Activated CD8-positive, alpha-beta memory T cell treated with anti-CD3 and anti-CD28 coated beads for 1 hour (primary cell): ENCODE data around the gene RAB5B.
A peak's percentile ranks its signal among the peaks of the same experiment; 100 is the strongest.

Source experiments
- DNase-seq, 2 donors: peaks; one replicate each; pipeline ENCODE4 v3.0.0-alpha.2; 2020; ENCODE audit warnings: low read depth in 1 of 2; ENCODE audit errors: extremely low read depth in 1 of 2

Gene RAB5B

GRCh38 chr12:55973599-55974307 is at the start of gene RAB5B:
RAB5B (plus strand) TSS chr12:55974078; CDS start chr12:55986961, 12,883 bp downstream.
- peak; percentile 92 to 97 for DNase-seq

DNA sequence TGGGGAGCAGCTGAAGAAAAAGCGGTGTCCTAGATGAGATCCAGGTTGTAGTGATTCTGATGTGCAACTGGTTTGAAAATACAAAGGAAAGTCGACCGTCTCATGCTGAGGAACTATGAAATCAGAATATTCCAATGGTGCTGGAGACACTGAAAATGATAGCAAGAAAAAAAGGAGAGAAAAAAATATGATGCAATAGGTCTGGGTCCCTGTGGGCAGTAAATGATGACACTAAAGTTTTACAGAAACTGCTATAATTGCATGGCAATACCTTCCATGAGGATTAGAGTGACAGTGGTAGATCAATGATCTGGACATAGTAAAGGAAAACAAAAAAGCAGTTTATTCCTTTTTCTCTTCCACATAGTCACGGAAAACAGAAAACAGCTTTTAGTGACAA is 48.5 kb upstream of the RAB5B start:
- DNase-seq, result no peak

DNA sequence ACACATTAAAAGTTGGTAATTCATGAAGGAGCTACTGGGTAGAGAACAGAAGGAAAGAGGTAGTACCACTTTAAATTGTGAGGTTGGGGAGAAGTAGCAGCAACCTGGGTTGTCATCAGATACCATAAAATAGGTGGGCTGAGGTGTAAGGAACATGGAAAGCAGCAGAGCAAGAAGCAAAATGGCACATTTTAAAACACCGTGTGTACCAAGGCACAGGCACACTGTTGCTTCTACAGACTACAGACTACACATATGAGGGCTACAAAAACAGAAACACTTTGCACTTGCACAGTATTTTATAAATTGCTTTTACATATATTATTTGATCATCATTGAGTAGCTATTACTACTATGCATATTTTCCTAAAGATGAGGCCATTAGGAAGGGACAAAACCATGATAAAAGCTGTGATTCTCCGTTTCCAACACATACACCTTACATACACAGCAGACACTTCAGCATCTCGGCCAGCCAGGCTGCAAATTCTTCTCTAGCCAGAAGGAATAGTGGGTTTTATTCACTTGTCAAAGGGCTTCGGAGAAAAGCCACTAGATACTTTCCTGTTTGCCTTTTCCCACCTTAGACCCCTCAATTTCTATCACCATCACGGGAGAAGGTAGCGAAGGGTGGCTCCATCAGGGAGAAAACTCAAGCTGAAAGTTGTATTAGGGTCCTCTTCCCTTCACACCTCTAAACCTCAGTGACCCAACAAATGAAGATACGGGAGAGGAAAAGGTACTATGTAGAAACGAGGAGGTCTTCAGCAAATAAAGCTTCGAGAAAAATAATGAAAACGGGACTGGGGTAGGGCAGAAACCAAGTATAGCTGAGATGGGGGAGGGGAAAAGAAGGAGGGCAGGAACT is 47.8 kb upstream of the RAB5B start:
- DNase-seq, result no peak

DNA sequence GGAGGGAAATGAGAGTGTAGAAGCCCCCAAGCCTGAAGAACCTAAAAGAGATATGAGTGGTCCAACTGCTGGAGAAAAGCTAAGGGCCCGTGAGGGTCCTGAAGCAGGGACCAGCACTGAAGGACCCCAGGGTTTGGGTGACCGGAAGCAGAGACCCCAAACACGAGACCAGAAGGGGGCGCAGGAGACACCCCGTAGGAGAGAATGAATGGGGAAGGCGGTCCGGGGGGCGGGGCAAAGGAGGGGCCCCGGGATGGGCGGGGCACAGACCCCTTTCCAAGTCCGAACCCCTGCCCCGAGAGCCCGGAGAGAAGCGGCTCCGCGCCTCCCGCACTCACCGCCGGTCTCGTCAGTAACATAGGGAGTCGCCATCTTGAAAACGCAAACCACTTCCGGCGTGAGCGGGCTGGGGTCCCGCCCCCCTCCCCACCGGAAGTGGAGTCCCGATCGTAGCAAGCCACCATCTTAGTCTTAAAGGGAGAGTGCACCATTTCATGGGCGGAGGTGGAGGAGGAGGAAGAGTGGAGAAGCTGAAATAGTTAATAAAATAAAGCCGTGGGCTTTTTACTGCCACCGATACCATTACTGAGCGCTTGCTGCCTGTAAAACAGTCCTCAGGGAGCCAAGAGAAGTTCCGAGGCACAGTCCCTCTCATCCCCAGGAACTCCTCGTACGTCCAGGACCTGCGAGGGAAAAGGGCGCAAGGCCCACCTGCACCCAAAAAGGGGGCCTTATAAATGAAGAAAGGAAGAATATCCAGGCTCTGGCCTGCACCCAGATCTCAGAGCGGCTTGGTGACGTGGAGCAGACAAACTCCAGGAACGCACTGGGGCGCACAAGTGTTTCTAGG is 46.9 kb upstream of the RAB5B start:
- DNase-seq, result peak; percentile 66 to 82

GRCh38 chr12:55927588-55928502 is 46.0 kb upstream of the RAB5B start, which contains the start of gene PYM1:
PYM1 (minus strand) TSS chr12:55927894; CDS start chr12:55927761, 133 bp downstream.
- peak in 1 of 2 donors; percentile 33 for DNase-seq

DNA sequence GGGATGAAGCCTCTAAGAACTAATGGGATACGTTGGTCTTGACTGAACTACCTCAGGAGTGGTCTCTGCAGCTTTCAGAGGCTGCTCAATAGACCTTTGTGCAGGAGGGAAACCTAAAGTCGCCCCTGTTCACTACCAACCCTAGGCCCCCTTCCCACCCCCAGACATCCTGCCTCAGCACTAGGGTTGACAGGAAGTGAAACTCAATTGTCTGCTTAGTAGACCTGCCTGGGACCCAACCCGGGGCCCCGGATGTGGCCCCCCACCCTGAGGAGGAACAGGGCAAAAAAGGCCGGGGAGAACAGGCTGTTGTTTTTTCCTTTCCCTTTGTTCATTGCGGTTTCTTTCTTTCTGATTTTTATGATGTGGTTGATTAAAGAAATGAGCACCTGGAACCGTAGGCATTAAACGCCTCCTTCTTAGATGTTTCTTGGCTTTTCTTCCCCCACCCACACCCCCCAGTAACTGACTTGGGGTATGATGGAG is 44.5 kb upstream of the RAB5B start:
- peak; percentile 52 to 64 for DNase-seq

DNA sequence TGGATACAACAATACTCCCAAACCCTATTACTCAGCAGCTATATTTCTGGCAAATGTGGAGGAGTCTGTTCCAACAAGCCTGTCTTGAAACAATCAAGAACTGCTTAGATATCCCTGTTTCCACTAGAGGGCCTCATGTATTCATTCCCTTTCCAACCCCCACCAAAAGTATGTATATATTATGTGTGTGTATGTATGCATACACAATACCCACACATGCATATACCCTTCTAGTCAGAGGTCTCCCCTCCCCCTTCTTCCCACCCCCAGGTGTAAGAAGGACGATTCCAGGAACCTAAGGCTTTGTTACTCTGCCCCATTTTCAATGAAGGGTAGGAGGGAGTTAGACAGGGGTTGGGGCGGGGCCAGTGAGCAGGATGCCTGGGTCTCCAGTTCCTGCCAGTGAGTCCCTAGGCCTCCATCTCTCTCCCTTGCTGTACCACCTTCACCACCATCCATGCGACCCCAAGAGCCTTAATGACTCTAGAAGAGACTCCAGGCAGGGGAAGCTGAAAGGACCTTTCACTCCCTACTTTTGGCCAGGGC is 43.0 kb upstream of the RAB5B start, which contains the start of gene DGKA:
DGKA (plus strand) TSS at position 392 of the 546 bp plus-strand sequence. CDS start 5,342 bp downstream, outside the sequence.
- peak; percentile 33 to 44 for DNase-seq

DNA sequence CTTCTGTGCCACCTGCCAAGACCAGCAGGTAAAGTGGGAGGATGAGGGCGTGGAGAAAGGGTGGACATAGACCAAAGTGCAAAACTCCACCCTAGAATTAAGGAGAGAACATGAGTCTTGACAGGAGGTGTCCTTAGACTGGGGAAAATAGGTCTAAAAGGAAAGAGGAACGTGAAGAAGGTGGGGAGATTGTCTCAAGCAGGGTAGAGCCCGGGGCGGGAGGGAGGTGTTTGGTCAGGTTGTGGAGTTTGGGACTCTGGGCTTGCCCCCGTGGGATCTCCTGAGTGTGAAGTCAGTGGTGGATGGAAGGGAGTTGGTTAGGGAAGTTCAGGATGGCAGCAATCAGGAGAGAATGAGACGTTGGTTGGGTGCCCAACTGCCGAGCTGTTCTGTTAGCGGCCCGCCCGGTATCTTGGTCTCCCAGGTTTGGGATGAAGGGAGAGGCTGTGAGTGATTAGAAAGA is 42.5 kb upstream of the RAB5B start:
- DNase-seq, result no peak

DNA sequence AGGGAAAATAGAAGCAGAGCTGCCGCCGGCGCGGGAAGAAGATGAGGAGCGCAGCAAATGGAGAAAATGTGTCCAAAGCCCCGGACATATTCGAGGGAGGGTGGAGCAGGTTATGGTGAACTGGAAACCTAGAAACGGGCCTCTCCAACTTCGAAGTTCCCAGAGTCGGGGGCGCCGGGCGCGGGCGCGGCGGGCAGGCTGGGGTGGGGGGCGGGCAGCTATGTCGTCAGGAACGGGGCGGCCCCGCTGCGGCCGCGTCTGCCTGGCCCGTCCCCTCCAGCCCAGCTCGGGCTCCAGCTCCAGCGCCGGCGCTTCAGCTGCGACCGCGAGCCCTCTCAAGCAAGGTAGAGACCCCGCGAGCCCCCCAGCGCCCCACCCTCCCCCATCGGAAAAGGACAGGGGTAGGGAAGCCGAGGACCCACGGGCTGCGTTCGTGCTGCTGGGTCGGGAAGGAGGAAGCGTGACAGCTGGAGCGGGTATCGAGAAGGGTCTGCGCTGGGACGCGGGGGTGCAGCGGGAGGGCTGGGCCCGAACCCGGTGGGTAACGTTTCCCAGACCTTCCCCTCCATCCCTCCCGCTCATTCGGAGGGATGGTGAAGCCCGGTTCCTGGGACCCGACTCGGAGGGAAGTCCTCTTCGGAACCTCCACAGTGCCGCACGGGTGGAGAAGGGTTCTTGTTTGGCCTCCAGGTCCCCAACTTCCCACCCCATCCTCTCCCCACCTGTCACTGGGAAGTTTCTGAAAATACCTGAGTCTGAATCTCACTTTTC is 41.9 kb upstream of the RAB5B start:
- no peak for DNase-seq

- DNase-seq, result no peak
These were observed 41.3 kb upstream of the RAB5B start for GRCh38 chr12:55932551-55932910.

DNA sequence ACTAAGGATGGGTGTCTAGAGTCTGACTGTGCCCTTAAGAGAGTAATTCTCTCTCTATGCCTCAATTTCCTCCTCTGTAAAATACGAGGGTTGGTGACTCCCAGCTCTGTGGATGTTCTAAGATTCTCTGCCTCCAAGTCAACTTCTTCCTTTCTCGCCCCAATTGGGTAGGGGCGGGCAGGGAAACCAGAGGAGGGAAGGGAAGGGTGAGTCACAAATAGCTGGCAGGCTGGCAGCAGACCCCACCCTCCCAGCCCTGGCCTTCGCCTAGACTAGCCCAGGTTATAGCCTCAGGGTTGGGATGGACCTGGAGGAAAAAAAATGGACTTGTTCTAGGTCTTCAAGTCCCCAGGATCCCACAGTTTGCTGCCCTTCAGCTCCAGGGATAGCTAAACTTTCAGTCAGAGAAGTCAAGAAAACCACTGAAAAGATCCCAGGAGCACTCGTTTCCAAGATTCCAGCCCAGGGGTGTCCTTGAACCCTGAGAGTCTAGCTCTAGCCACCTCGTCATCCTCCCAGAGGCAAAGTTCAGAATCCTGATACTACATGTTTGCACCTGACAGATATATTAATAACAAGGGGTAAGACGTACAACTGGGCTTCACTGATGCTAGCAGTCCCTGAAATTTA is 40.6 kb upstream of the RAB5B start:
- DNase-seq, result no peak

DNA sequence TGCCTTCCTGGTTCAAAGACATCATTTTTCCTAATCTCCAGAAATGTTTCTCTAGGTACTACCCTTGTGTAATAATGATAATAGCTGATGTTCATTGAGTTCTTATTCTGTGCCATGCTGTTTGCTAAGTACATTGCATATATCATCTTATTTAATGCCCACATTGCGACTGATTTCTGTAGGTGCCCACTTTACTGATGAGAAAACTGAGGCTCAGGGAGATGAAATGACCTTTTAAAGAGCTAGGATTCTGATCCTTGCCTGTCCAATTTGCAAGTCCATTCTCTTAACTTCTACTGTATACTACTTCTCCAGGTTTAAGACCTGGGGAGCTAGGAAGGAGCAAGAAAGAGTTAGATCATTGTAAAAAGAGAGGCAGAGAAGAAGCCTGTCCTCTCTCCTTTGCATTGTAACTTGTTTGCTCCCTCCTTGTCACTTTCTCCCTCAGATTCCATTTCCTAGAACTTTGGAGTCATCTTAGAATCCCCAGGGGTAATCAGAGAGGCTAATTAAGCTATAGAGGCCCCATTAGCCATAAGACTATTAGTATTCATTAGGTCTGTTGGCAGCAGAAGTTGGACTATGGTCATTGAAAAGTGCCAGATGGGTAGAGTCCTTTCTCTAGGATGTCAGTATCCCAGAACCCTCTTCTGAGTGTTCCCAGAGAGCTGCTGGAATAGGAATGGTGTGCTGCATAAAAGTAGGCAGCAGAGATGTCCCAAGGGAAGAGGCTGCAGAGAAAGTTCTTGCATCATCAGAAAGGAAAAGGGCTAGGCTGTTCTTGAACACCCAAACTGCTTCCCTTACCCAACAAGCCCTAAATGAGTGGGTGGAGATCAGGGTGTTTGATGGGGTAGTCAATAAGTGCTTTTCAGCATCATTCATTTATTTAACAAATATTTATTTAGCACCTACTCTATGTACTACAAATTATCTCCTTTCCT is 39.8 kb upstream of the RAB5B start:
- no peak for DNase-seq

DNA sequence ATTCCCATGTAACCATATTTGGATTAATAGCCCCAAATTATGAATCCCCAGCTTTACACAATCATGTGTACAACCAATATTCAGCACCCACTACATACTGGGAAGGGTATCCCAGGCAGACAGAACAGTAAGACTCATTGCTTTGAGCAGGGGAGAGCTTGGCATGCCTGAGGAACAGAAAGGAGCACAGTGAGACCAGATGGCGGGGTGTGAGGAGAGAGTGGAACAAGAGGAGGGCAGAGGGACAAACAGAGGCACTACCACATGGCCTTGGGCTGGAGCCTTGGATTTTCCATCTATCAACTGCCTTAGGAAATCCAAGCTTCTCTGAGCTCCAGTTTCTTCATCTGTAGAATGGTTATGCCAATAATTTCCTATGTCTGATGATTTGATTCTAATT is 39.1 kb upstream of the RAB5B start:
- DNase-seq, result no peak

DNA sequence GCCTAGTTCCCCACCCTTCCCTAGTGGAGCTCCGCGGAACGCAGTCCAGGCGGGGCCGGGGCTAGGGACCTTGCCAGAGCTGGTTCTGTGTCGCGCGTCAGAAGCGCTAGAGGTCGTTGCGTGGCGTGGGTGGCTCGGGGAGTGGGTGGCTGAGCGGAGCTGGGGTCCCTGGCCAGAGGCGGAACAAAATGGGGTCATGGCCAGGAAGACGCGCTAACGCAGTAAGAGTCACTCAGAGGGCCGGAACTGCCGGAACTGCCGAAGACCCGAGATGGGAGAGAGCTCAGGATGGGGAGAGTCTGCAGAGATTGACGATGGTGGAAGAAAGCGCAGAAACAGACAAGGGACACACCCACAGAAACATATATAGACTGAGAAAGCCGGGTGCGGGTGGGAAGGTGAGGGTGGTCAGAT is 38.1 kb upstream of the RAB5B start:
- no peak for DNase-seq

- DNase-seq, result no peak
These were observed 35.9 kb upstream of the RAB5B start for GRCh38 chr12:55937981-55938380.

GRCh38 chr12:55938826-55939501 is 34.9 kb upstream of the RAB5B start:
- DNase-seq, result no peak
